ENCODE measurements around the gene SLC34A1.
A peak's percentile ranks its signal among the peaks of the same experiment; 100 is the strongest.

Gene SLC34A1

GRCh38 chr5:177446200-177447065 is 62.2 kb downstream of the SLC34A1 start, which contains the start of gene PRR7:
Gene PRR7, plus strand, starts transcription at chr5:177446814. Its CDS starts 8,254 bp downstream, at chr5:177455068.
- peak in 1 of 2 donors; percentile 44 for DNase-seq (ENCODE audit: low read depth in 2 of 2)

- no peak for DNase-seq (ENCODE audit: low read depth in 2 of 2)
These were observed 62.9 kb downstream of the SLC34A1 start for GRCh38 chr5:177447066-177447610.

GRCh38 chr5:177447611-177448243 is 63.5 kb downstream of the SLC34A1 start:
- no peak for DNase-seq (ENCODE audit: low read depth in 2 of 2)
